ENCODE results near the gene TLR4. TPM values are rescaled to one million over a fixed set of nuclear protein-coding genes. Genes with fewer than 3 reads are reported as not detected.

TLR4 gene
- total RNA-seq, 1 experiment from 2014 or later = 0.07 TPM

GRCh38 chr9:117697046-117697445, 7.2 kb upstream of the TLR4 start:
- H3K36me3 Mint-ChIP-seq (ENCODE audit: insufficient read depth in 1 of 3, low read depth in 3 of 3) = peaks cover 0 to 11% (median 3%) of the 10 kb centered on the region in 3 experiments; a peak in 3 of 7 replicates
- no peak overlapping the region for H3K18ac ChIP-seq (ENCODE audit: insufficient read length, low read depth, low read length)
- no peak overlapping the region for H3K4me3 Mint-ChIP-seq
- no peak overlapping the region for H2BK15ac ChIP-seq (ENCODE audit: low read depth, low read length)
- no peaks in the 10 kb centered on the region for H3K27me3 Mint-ChIP-seq (ENCODE audit: low read depth)
- WGBS (ENCODE audit: extremely low coverage, insufficient read length, low lambda C conversion rate) = no CpG with 5 or more reads among the region's 1 CpG
- no peaks in the 10 kb centered on the region for H3K4me1 ChIP-seq (ENCODE audit: insufficient read depth, low read length)
- H2AK5ac ChIP-seq (ENCODE audit: insufficient read length, low read length) = no peak overlapping the region
- H2BK12ac ChIP-seq (ENCODE audit: insufficient read length, low read depth, low read length) = no peak overlapping the region
- no peaks in the 10 kb centered on the region; the same call in 1 of the 2 replicates for H3K27me3 ChIP-seq (ENCODE audit: insufficient read depth, low read length)
- H3K4me1 Mint-ChIP-seq = no peaks in the 10 kb centered on the region
- DNase-seq = no peak
- no peak overlapping the region for H4K5ac ChIP-seq (ENCODE audit: insufficient read length, low read depth, low read length)
- no peaks in the 10 kb centered on the region for H4K20me1 ChIP-seq (ENCODE audit: control insufficient read depth, insufficient read depth, insufficient read length)
- no peaks in the 10 kb centered on the region for H3K23me2 ChIP-seq (ENCODE audit: insufficient read length, low read depth, low read length, poor library complexity, severe bottlenecking)
- H3K23ac ChIP-seq (ENCODE audit: insufficient read length, low read depth, low read length) = no peak overlapping the region
- H4K8ac ChIP-seq (replicated peaks; ENCODE audit: insufficient read length, low read depth, low read length) = no peak overlapping the region
- H2BK5ac ChIP-seq (ENCODE audit: insufficient read length, low read length) = no peak overlapping the region
- H3K79me1 ChIP-seq (ENCODE audit: insufficient read depth, low read depth, low read length, poor library complexity, severe bottlenecking) = no peaks in the 10 kb centered on the region
- H3T11ph ChIP-seq (ENCODE audit: low read length) = no peak overlapping the region
- no peak overlapping the region for H3K56ac ChIP-seq (ENCODE audit: insufficient read length, low read depth, low read length)
- peaks cover 10% of the 10 kb centered on the region in 2 experiments for H3K9me3 Mint-ChIP-seq
- H3K4me2 ChIP-seq (ENCODE audit: insufficient read depth, insufficient read length, low read length) = no peak overlapping the region
- H3K27ac ChIP-seq (ENCODE audit: insufficient read length, low read depth, low read length) = no peak overlapping the region
- TF ChIP-seq CTCF (conservative IDR thresholded peaks at IDR 0.05) = no peak
- H3K14ac ChIP-seq (ENCODE audit: insufficient read depth, low read length) = no peak overlapping the region
- H3K4ac ChIP-seq (ENCODE audit: low read depth, low read length) = no peak overlapping the region
- no peaks in the 10 kb centered on the region for H3K9me3 ChIP-seq (ENCODE audit: control insufficient read depth, low read depth, low read length)
- H2AFZ ChIP-seq (ENCODE audit: low read length) = no peak overlapping the region
- no peak overlapping the region for H3K9ac ChIP-seq (ENCODE audit: extremely low read depth, insufficient read length, low read length)
- no peak overlapping the region for H4K91ac ChIP-seq (ENCODE audit: insufficient read length, low read depth, low read length)
- no peak overlapping the region for H2BK20ac ChIP-seq (ENCODE audit: low read depth, low read length, poor library complexity, severe bottlenecking)
- H3K79me2 ChIP-seq (ENCODE audit: insufficient read depth, low read length) = no peaks in the 10 kb centered on the region
- H2BK120ac ChIP-seq (ENCODE audit: low read depth, low read length, poor library complexity, severe bottlenecking) = no peak overlapping the region
- peak overlapping the region in 1 of 3 experiments; percentile 67; a peak in 1 of 7 replicates for H3K27ac Mint-ChIP-seq
